ENCODE results near the gene ADCK1. TPM values are rescaled to one million over a fixed set of nuclear protein-coding genes. Genes with fewer than 3 reads are reported as not detected.
"Not testable (repeated sequence)": the region's sequence is repeated elsewhere in the genome, so short reads cannot be mapped to it uniquely, and the experiment has no call there.

Gene ADCK1
- total RNA-seq, 1 experiment from 2014 or later = 12.2 TPM

DNA sequence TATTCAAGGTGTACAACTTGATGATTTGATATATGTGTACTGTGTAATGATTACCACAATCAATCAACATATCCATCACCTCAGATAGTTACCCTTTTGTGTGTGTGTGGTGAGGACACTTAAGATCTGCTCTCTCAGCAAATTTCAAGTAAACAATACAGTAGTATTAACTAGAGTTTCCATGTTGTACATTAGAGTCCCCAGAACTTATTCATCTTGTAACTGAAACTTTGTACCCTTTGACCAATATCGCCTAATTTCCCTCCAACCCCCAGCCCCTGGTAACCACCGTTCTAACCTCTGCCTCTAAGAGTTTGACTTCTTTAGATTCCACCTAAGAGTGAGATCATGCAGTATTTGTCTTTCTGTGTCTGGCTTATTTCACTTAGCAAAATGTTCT, 12.1 kb downstream of the ADCK1 start:
- Histone ChIP-seq H4K5ac (ENCODE audit: insufficient read length, low read depth, low read length) (no peak overlapping the region), H3K18ac (ENCODE audit: insufficient read length, low read depth, low read length) (no peak overlapping the region), H3K4me1 (ENCODE audit: insufficient read depth, low read length) (no peaks in the 10 kb centered on the region), H4K20me1 (ENCODE audit: control insufficient read depth, insufficient read depth, insufficient read length) (no peaks in the 10 kb centered on the region), H2AFZ (ENCODE audit: low read length) (no peak overlapping the region), H3K4me2 (ENCODE audit: insufficient read depth, insufficient read length, low read length) (no peak overlapping the region), H3K23ac (ENCODE audit: insufficient read length, low read depth, low read length) (no peak overlapping the region), H2AK5ac (ENCODE audit: insufficient read length, low read length) (no peak overlapping the region), H3K79me2 (ENCODE audit: insufficient read depth, low read length) (no peaks in the 10 kb centered on the region), H2BK120ac (ENCODE audit: low read depth, low read length, poor library complexity, severe bottlenecking) (no peak overlapping the region), H2BK15ac (ENCODE audit: low read depth, low read length) (no peak overlapping the region), H3K27me3 (ENCODE audit: insufficient read depth, low read length) (no peaks in the 10 kb centered on the region), H2BK5ac (ENCODE audit: insufficient read length, low read length) (no peak overlapping the region), H3T11ph (ENCODE audit: low read length) (no peak overlapping the region), H2BK12ac (ENCODE audit: insufficient read length, low read depth, low read length) (no peak overlapping the region), H4K91ac (ENCODE audit: insufficient read length, low read depth, low read length) (no peak overlapping the region), H3K79me1 (ENCODE audit: insufficient read depth, low read depth, low read length, poor library complexity, severe bottlenecking) (no peaks in the 10 kb centered on the region), H3K4ac (ENCODE audit: low read depth, low read length) (no peak overlapping the region), H3K9me3 (ENCODE audit: control insufficient read depth, low read depth, low read length) (no peaks in the 10 kb centered on the region), H3K56ac (ENCODE audit: insufficient read length, low read depth, low read length) (no peak overlapping the region), H3K9ac (ENCODE audit: extremely low read depth, insufficient read length, low read length) (no peak overlapping the region), H2BK20ac (ENCODE audit: low read depth, low read length, poor library complexity, severe bottlenecking) (no peak overlapping the region), H3K27ac (ENCODE audit: insufficient read length, low read depth, low read length) (no peak overlapping the region), H3K23me2 (ENCODE audit: insufficient read length, low read depth, low read length, poor library complexity, severe bottlenecking) (no peaks in the 10 kb centered on the region), H3K14ac (ENCODE audit: insufficient read depth, low read length) (no peak overlapping the region), H4K8ac (replicated peaks; ENCODE audit: insufficient read length, low read depth, low read length) (no peak overlapping the region)
- Mint-ChIP-seq H3K27ac (no peak overlapping the region), H3K27me3 (ENCODE audit: low read depth) (no peaks in the 10 kb centered on the region), H3K36me3 (ENCODE audit: insufficient read depth in 1 of 3, low read depth in 3 of 3) (peaks cover 0 to 2% (median 0%) of the 10 kb centered on the region in 3 experiments; a peak in 1 of 7 replicates), H3K4me3 (no peak overlapping the region), H3K9me3 (no peaks in the 10 kb centered on the region), H3K4me1 (no peaks in the 10 kb centered on the region)
- no CpG with 5 or more reads among the region's 2 CpGs for WGBS (ENCODE audit: extremely low coverage, insufficient read length, low lambda C conversion rate)
- no peak for TF ChIP-seq CTCF (conservative IDR thresholded peaks at IDR 0.05)
- no peak for DNase-seq

GRCh38 chr14:77812682-77813081, 12.8 kb downstream of the ADCK1 start:
- not testable (repeated sequence) for H4K5ac ChIP-seq (ENCODE audit: insufficient read length, low read depth, low read length); H3K23me2 ChIP-seq (ENCODE audit: insufficient read length, low read depth, low read length, poor library complexity, severe bottlenecking); H2BK12ac ChIP-seq (ENCODE audit: insufficient read length, low read depth, low read length); H3K27me3 Mint-ChIP-seq (ENCODE audit: low read depth); H4K8ac ChIP-seq (replicated peaks; ENCODE audit: insufficient read length, low read depth, low read length); H2BK5ac ChIP-seq (ENCODE audit: insufficient read length, low read length); H3K56ac ChIP-seq (ENCODE audit: insufficient read length, low read depth, low read length); H3K27ac ChIP-seq (ENCODE audit: insufficient read length, low read depth, low read length); DNase-seq; H4K20me1 ChIP-seq (ENCODE audit: control insufficient read depth, insufficient read depth, insufficient read length); H3K4me2 ChIP-seq (ENCODE audit: insufficient read depth, insufficient read length, low read length); H3K4me1 Mint-ChIP-seq; H2AFZ ChIP-seq (ENCODE audit: low read length); H3K23ac ChIP-seq (ENCODE audit: insufficient read length, low read depth, low read length); H3T11ph ChIP-seq (ENCODE audit: low read length); H3K14ac ChIP-seq (ENCODE audit: insufficient read depth, low read length); H3K36me3 Mint-ChIP-seq (ENCODE audit: insufficient read depth in 1 of 3, low read depth in 3 of 3); H4K91ac ChIP-seq (ENCODE audit: insufficient read length, low read depth, low read length); H3K4ac ChIP-seq (ENCODE audit: low read depth, low read length); H2BK20ac ChIP-seq (ENCODE audit: low read depth, low read length, poor library complexity, severe bottlenecking); H2BK15ac ChIP-seq (ENCODE audit: low read depth, low read length); H3K9me3 Mint-ChIP-seq; H3K4me3 Mint-ChIP-seq; H3K79me1 ChIP-seq (ENCODE audit: insufficient read depth, low read depth, low read length, poor library complexity, severe bottlenecking); H3K18ac ChIP-seq (ENCODE audit: insufficient read length, low read depth, low read length); H3K27ac Mint-ChIP-seq; H3K9ac ChIP-seq (ENCODE audit: extremely low read depth, insufficient read length, low read length); H2BK120ac ChIP-seq (ENCODE audit: low read depth, low read length, poor library complexity, severe bottlenecking); H3K27me3 ChIP-seq (ENCODE audit: insufficient read depth, low read length); H3K79me2 ChIP-seq (ENCODE audit: insufficient read depth, low read length); H3K4me1 ChIP-seq (ENCODE audit: insufficient read depth, low read length); H3K9me3 ChIP-seq (ENCODE audit: control insufficient read depth, low read depth, low read length); H2AK5ac ChIP-seq (ENCODE audit: insufficient read length, low read length)
- no CpG with 5 or more reads among the region's 6 CpGs for WGBS (ENCODE audit: extremely low coverage, insufficient read length, low lambda C conversion rate)
